ENCODE data around the gene NPAT. TPM values are rescaled to one million over a fixed set of nuclear protein-coding genes. Genes with fewer than 3 reads are reported as not detected.

Gene NPAT
- total RNA-seq, 1 donor from 2014 or later, result 6.3 TPM

DNA sequence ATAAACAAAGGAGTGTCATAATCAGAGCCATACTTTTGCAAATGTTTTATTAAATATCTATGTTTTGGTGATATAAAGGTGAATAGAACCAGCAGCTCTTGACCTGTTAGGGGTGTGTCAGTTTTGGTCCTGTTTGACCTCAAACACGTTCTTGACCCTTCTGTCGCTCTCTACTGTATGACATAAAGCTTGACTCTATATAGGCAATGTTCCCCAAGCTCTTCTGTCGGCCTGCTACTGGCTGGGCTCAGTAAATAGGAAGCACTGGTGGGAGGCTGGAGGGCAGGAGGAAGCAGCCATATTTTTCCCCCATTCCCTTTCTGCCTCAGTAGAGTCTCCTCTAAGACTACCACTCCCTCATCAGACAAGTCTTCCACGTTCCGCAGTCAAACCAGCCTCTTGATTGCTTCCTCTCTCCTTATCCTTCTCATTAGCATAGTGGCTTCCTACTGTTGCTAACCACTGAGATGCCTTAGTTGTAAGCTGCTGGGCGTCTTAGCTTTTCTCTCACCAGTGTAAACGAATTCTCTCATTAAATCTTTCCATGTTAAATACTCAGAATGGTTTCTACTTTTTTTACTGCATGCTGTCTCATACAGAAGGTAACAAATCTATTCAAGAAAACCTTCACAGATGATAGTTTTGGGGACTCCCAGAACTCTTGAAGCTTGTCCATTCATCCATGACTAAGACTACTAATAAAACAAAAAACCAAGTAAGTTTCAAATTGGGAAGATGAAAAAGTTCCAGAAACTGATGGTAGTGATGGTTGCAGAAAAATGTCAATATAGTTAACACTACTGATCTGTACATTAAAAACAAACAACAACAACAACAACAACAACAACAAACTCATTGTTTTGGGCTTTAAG, 3.3 kb downstream of the NPAT start:
- Histone ChIP-seq H3K36me3 (no peaks in the 10 kb centered on the region), H3K27me3 (ENCODE audit: low read depth) (no peaks in the 10 kb centered on the region), H3K9me3 (replicated peaks) (no peaks in the 10 kb centered on the region), H3K27ac (replicated peaks) (no peak overlapping the region), H3K4me1 (peaks cover 39% of the 10 kb centered on the region), H3K4me3 (no peak overlapping the region)
- intact Hi-C loops (cut with micrococcal nuclease), result no loop called here
- TF ChIP-seq, protein P1, sequence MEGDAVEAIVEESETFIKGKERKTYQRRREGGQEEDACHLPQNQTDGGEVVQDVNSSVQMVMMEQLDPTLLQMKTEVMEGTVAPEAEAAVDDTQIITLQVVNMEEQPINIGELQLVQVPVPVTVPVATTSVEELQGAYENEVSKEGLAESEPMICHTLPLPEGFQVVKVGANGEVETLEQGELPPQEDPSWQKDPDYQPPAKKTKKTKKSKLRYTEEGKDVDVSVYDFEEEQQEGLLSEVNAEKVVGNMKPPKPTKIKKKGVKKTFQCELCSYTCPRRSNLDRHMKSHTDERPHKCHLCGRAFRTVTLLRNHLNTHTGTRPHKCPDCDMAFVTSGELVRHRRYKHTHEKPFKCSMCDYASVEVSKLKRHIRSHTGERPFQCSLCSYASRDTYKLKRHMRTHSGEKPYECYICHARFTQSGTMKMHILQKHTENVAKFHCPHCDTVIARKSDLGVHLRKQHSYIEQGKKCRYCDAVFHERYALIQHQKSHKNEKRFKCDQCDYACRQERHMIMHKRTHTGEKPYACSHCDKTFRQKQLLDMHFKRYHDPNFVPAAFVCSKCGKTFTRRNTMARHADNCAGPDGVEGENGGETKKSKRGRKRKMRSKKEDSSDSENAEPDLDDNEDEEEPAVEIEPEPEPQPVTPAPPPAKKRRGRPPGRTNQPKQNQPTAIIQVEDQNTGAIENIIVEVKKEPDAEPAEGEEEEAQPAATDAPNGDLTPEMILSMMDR (IDR thresholded peaks at IDR 0.05; ENCODE audit: borderline replicate concordance), result no peak
- DNase-seq, result no peak

DNA sequence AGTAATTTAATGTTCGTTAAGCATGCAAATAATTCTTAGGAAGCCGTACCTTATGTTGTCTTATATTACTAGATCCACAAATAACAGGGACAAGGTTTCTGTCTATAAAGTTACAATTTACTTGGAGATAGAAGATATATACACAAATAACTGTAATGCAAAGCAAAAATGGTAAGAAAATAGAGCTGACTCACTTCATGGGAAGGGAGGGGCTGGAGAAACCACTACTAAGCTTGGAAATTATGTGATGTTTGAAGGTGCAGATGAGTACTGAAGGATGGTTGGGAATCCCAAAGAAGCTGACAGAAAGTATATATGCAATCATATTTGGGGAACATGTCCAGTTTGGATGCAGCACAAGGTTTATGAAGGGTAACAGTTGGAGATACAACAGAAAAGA, 4.0 kb downstream of the NPAT start:
- Histone ChIP-seq H3K9me3 (replicated peaks) (no peaks in the 10 kb centered on the region), H3K27ac (replicated peaks) (no peak overlapping the region), H3K36me3 (peaks cover 1% of the 10 kb centered on the region), H3K4me3 (no peak overlapping the region), H3K4me1 (peaks cover 32% of the 10 kb centered on the region), H3K27me3 (ENCODE audit: low read depth) (no peaks in the 10 kb centered on the region)
- TF ChIP-seq, protein P1 (IDR thresholded peaks at IDR 0.05; ENCODE audit: borderline replicate concordance), result no peak
- intact Hi-C loops (cut with micrococcal nuclease), result no loop called here
- no peak for DNase-seq

DNA sequence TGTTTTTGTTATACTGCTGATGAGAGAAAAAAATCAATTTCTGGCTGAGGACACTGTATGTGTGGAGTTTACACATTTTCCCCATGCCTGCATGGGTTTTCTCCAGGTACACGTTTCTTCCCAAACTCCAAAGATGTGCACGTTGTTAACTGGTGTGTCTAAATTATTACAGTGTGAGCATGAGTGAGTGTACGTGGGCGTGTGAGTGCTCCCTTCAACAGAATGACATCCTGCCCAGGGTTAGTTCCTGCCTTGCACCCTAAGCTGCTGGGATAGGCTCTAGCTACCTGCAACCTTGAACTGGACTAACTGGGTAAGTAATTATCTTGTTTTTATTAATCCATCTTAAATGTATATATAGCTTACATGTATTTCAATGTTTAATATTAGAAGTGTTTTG, 5.5 kb downstream of the NPAT start:
- intact Hi-C loops (cut with micrococcal nuclease), result no loop called here
- Histone ChIP-seq H3K27me3 (ENCODE audit: low read depth) (no peaks in the 10 kb centered on the region), H3K4me1 (peaks cover 24% of the 10 kb centered on the region), H3K9me3 (replicated peaks) (no peaks in the 10 kb centered on the region), H3K27ac (replicated peaks) (no peak overlapping the region), H3K36me3 (peaks cover 15% of the 10 kb centered on the region), H3K4me3 (no peak overlapping the region)
- TF ChIP-seq, protein P1 (IDR thresholded peaks at IDR 0.05; ENCODE audit: borderline replicate concordance), result no peak
- DNase-seq, result no peak

DNA sequence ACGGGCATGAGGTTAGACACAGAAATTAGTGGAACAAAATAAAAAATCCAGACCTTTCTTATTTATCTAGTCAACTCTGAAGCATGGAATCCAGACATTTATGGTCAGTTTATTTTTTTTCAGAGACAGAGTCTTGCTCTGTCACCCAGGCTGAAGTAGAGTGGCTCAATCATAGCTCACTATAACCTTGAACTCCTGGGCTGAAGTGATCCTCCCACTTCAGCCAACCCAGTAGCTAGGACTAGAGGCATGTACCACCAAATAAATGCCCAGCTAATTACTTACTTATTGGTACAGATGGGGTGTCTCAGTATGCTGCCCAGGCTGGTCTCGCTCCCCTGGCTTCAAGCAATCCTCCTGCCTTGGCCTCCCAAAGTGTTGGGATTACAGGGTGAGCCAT, 8.7 kb downstream of the NPAT start:
- DNase-seq, result no peak
- Histone ChIP-seq H3K4me3 (no peak overlapping the region), H3K36me3 (peaks cover 33% of the 10 kb centered on the region), H3K27ac (replicated peaks) (no peak overlapping the region), H3K27me3 (ENCODE audit: low read depth) (no peaks in the 10 kb centered on the region), H3K9me3 (replicated peaks) (no peaks in the 10 kb centered on the region), H3K4me1 (no peaks in the 10 kb centered on the region)
- TF ChIP-seq, protein P1 (IDR thresholded peaks at IDR 0.05; ENCODE audit: borderline replicate concordance), result no peak
- intact Hi-C loops (cut with micrococcal nuclease), result no loop called here

DNA sequence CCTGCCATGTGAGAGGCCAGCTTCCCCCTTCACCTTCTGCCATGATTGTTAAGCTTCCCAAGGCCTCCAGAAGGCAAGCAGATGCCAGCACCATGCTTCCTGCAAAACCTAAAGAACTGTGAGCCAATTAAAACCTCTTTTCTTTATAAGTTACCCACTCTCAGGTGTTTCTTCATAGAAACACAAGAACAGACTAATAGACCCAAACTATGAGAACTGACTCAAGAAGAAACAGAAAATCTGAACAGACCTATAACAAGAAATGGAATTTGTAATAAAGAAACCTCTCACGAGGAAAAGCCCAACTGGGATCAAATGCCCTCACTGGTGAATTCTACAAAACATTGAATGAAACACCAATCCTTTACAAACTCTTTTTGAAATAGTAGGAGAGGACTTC, 12.0 kb downstream of the NPAT start:
- no peaks in the 10 kb centered on the region for H3K27me3 ChIP-seq (ENCODE audit: low read depth)
- intact Hi-C loops (cut with micrococcal nuclease), result no loop called here
- H3K27ac ChIP-seq (replicated peaks), result no peak overlapping the region
- no peaks in the 10 kb centered on the region for H3K4me1 ChIP-seq
- H3K36me3 ChIP-seq, result peaks cover 62% of the 10 kb centered on the region
- TF ChIP-seq, protein P1 (IDR thresholded peaks at IDR 0.05; ENCODE audit: borderline replicate concordance), result no peak
- peaks cover 1% of the 10 kb centered on the region for H3K9me3 ChIP-seq (replicated peaks)
- DNase-seq, result no peak
- H3K4me3 ChIP-seq, result no peak overlapping the region
